ENCODE measurements around the gene COL4A6.

DNA sequence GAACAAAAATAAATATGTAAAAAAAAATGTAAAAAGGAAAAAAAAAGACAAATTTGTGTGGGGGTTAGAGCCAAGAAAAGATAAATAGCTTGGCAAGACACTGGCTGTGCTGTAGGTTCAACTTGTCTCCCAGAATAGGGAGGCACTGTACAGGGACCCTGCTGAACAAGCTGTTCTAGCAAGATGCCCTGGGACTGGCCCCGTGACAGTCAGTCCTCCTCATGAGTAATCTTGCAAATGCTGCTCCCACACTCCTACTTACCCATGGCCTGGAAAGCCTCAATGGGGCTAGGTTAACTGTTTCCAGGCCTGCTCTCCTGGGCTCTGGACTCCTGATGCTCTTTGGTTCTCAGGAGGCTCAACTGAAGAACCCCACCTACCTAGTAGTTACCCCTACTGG is 239.8 kb downstream of the COL4A6 start:
- TF ChIP-seq MAFK (IDR thresholded peaks at IDR 0.05; ENCODE audit: low read depth, low read length), result no peak
- TF ChIP-seq, protein P1, sequence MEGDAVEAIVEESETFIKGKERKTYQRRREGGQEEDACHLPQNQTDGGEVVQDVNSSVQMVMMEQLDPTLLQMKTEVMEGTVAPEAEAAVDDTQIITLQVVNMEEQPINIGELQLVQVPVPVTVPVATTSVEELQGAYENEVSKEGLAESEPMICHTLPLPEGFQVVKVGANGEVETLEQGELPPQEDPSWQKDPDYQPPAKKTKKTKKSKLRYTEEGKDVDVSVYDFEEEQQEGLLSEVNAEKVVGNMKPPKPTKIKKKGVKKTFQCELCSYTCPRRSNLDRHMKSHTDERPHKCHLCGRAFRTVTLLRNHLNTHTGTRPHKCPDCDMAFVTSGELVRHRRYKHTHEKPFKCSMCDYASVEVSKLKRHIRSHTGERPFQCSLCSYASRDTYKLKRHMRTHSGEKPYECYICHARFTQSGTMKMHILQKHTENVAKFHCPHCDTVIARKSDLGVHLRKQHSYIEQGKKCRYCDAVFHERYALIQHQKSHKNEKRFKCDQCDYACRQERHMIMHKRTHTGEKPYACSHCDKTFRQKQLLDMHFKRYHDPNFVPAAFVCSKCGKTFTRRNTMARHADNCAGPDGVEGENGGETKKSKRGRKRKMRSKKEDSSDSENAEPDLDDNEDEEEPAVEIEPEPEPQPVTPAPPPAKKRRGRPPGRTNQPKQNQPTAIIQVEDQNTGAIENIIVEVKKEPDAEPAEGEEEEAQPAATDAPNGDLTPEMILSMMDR (conservative IDR thresholded peaks at IDR 0.05; ENCODE audit: low read depth, low read length), result no peak
